8988T (cell line): Measurements from ENCODE around the gene CNNM4.

Experiments
- DNase-seq: peaks from one replicate; pipeline ENCODE4 v3.0.0; 2011

The CNNM4 gene

DNA sequence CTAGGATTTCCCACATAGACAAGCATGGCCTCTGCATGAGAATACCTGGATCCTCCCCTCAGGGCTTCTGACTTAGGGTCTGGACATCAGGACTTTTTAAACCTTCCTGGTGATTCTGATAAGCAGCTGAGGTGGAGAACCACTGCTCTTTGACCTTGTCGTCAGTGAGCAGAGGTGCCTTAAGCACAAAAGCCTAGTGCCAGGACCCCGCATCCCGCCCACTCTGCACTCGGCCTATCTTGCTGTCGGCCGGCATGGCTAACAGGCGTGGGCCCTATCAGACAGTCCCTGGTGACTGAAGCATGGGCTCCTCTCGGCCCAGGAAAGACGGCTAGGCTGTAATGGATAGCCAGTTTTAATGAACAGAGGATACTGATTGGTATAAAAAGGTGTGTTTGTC, 76.9 kb downstream of the CNNM4 start:
- no peak for DNase-seq

GRCh38 chr2:96838345-96839292, 77.9 kb downstream of the CNNM4 start:
- no peak for DNase-seq

- DNase-seq: no peak
These were observed 78.7 kb downstream of the CNNM4 start for GRCh38 chr2:96839293-96839874.

DNA sequence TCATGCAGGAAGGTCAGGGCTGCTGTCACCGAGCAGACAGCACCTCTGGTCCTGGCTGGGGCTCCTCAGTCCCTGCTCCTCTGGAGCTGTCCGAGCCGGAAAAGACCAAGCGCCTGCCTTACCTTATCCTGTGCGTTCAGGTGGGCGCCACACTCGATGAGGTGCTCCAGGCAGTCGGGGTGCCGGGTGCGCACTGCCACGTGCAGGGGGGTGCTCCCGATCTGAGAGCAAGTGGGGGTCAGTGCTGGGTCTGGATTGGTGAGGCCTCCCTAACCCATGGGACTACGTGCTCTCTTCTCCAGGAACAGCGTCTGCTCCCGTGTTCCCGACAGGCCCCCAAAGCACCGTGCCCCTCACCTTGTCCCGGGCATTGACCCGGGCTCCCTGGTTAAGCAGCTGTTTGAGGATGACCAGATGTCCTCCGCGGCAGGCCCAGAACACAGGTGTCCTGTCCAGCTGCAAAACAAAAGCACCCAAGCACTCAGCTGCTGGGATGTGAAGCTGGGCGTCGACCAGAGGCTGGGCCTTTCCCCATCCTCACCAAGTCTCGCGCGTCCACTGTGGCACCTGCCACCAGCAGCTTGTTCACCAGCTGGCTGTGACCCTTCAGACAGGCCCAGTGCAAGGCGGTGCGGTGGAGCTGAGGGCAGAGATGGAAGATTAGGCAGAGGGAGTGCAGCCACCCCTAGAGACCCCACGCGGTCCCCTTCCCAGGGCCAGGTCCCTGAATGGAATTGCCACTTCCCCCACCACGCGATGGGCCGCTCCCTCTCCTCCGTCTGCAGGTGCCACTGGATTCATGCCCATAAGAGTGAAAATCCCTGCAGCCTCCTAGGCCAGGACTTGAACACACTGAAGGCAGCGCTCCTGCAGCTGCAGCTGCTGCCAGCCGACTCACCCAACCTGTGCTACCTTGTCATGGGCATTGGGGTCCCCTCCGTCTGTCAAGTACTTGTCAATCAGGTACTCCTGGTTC, 79.5 kb downstream of the CNNM4 start:
- DNase-seq: no peak

- DNase-seq: no peak
These were observed 81.2 kb downstream of the CNNM4 start for GRCh38 chr2:96841701-96842495.

GRCh38 chr2:96842600-96842999, 81.9 kb downstream of the CNNM4 start:
- DNase-seq: no peak

DNA sequence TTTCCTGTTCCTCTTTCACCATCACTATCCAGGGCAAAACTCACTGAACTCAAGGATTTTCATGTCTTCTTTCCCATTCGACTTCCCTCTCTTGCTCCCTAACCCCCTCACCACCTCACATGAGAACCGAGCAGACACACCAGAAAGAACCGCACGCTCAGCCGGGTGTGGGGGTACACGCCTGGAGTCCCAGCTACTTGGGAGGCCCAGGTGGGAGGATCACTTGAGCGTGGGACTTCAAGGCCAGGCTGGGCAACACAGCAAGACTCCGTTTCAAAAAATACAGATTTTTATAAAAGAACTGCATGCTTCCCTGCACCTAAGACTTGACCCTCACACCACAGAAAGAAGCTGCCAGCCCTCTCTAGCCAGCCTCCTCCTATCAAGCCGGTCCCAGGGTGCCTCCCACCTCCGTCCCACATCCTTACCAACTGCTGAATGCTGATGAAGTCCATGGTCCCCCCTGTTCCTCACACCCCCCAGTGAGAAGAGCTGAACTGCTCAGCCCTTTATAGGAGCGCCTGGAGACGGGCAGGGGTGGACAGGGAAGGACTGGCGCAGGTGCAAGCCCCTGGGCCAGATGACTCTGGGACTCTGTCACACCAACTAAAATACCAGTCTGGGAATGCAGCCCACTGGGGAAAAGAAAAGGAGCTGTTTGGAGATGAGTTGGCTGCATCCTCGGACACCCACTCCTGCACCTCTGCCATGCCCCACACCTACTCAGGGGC, 83.0 kb downstream of the CNNM4 start, which contains the start of gene ANKRD23:
Gene ANKRD23, minus strand, starts transcription at position 484 of the 731 bp plus-strand sequence. Its CDS starts 29 bp downstream, at position 455.
- no peak for DNase-seq

- no peak for DNase-seq
These were observed 83.7 kb downstream of the CNNM4 start for GRCh38 chr2:96844405-96844808.

GRCh38 chr2:96846825-96847224, 86.1 kb downstream of the CNNM4 start:
- DNase-seq: no peak

DNA sequence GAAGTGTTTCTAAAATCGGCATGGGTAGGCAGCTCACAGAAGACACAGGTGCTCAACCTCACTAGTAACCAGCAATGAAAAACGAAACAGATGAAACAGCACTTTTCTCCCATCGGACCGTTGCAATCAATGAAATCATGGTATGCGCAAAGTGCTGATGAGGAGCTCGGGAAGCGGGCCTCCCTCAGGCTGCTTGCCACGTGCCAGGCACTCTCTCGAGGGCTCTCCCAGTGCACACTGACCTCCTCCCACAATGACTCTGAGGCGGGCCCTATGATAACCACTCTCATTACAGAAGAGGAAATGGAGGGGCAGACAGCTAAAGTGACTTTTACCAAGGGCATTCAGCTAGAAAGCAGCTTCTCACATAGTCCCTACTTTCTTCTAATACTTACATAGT, 86.9 kb downstream of the CNNM4 start:
- no peak for DNase-seq

DNA sequence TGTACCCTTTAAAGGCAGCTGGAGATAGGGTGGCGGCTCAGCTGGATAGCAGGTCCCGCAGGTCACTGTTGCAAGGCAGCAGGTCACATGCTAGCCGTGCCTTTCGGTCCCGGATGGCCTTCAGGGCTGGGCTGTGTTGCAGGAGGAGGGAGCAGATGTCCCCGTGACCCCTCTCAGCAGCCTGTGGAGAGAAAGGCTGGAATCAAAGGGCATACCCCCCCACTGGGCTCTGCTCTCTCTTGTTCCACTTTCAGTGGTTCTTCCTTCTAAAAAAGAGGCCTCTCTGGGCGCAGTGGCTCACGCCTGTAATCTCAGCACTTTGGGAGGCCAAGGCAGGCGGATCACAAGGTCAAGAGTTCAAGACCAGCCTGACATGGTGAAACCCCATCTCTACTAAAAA, 87.6 kb downstream of the CNNM4 start:
- DNase-seq: no peak

DNA sequence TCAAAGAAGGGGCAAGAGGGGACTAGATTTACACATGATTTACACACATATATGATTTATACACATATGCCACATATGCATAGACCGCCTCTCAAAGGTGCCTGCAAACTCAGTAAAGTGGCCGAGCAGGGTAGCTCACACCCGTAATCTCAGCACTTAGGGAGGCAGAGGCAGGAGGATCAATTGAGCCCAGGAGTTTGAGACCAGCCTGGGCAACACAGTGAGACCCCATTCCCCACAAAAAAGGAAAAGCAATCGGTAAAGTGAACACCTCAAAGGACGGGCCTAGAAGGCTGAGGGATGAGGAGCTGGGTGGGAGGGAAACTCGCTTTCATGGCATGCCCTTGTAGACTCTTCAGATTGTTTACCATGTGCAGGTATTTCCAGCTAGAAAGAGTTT, 92.0 kb downstream of the CNNM4 start:
- no peak for DNase-seq

- no peak for DNase-seq
These were observed 92.6 kb downstream of the CNNM4 start for GRCh38 chr2:96853321-96853720.

GRCh38 chr2:96856776-96857666, 96.3 kb downstream of the CNNM4 start:
- DNase-seq: no peak

- DNase-seq: peak; percentile 96
These were observed 97.1 kb downstream of the CNNM4 start, which contains the start of gene ANKRD39 for GRCh38 chr2:96857667-96858372. TSS of gene ANKRD39 (minus strand) at chr2:96858016. CDS start at chr2:96857987, 29 bp downstream.

DNA sequence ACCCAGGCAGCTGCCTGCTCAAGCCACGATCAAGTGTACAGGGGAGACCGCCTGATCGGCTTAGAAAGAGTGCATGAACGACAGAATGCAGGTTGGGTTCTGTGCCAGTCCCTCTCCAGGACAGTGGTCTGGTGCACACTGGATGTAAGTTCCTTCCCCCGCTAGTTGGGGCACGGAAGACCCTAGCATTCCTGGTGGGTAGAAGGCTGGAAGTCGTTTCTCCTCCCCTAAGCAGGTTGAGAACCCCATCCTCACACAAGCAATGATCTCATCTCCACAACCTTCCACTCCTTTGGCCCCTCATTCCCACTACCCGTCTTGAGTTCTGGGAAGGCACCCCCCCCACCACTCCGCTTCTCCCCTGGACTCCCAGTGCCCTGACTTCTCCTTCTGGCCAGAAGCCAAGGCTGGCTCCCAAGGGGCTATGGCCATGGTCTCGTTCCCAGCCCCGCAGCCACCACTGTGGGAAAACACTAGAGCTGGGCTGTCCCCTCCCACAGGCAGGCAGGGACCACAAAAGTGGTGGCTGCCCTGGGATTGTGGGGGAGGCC, 98.5 kb downstream of the CNNM4 start:
- no peak for DNase-seq

GRCh38 chr2:96859681-96860064, 99.0 kb downstream of the CNNM4 start:
- DNase-seq: no peak

DNA sequence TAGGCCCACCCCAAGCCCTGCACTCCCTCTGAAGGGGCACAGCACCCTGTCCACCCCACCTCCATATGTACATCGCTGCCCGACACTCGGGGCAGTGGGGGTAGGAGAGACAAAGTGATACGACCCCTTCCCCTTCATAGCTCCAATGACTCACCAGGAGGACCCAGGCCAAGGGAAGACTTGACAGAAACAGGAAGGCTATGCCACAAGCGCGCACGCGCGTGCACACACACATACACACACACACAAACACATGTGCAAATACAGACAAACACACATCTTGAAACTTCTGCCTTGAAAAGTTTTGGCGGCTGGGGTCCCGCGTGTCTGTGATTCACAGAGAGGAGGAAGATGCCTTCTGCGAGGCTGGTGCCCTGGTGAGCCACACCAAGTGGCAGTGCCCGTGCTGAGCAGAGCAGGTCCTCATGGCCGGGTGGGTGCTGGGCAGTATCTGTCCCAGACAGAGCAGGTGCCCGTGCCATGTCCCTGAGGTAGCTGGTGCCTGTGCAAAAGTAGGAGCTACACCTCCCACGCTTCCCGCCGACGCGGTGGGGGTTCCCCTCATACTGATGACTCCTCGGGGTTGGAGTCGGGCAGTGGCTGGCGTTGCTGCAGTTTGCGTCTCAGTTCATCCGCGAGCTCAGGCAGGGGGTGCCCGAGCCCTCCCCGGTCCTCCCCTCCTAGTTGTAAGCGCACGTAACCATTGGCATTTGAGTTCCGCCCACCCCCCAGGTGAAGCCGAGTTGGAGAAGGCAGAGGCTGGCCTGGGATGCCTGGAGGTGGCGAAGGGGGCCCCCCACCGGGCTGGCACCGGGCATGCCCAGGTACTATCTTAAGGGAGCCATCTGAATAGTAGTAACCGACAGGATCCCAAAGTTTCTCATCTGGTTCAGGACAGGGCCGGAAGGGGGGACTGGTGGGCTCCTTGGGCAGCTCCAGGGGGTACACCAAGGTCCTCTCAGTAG, 99.6 kb downstream of the CNNM4 start:
- DNase-seq: no peak
